PFSK-1 (cell line): Measurements from ENCODE around the gene MOB3A.

Experiments used
- SIN3A ChIP-seq: IDR thresholded peaks from 2 replicates; pipeline ENCODE4 v1.6.1; 2012; ENCODE audit warnings: mild to moderate bottlenecking, low read length, moderate library complexity, borderline replicate concordance; ENCODE audit not compliant: insufficient read depth
- TAF1 ChIP-seq: IDR thresholded peaks from 2 replicates; pipeline ENCODE4 v1.6.1; 2012; ENCODE audit warnings: low read length, control low read depth, borderline replicate concordance; ENCODE audit not compliant: insufficient read depth

- TF ChIP-seq SIN3A = no peak
- TF ChIP-seq TAF1 = no peak
These were observed 16.9 kb downstream of the MOB3A start for GRCh38 chr19:2079076-2079864.
